Activated CD4-positive, CD25-positive, alpha-beta regulatory T cell treated with anti-CD3 and anti-CD28 coated beads, Interleukin-2, amount 50 U/mL, for 72 hours (primary cell): ENCODE data around the gene GABRA5.
"Not testable (repeated sequence)": the region's sequence is repeated elsewhere in the genome, so short reads cannot be mapped to it uniquely, and the experiment has no call there.

Experiments used
- DNase-seq: peaks from one replicate; pipeline ENCODE4 v3.0.0; 2021

The GABRA5 gene

GRCh38 chr15:26866298-26867199 is at the start of gene GABRA5:
Gene GABRA5, plus strand, starts transcription at chr15:26867062. Its CDS starts 2,187 bp downstream, at chr15:26869249.
- DNase-seq, result no peak

GRCh38 chr15:26831191-26831590 is 35.7 kb upstream of the GABRA5 start:
- DNase-seq, result not testable (repeated sequence)

- DNase-seq, result no peak
Measured at GRCh38 chr15:26831951-26832350, 34.9 kb upstream of the GABRA5 start.

DNA sequence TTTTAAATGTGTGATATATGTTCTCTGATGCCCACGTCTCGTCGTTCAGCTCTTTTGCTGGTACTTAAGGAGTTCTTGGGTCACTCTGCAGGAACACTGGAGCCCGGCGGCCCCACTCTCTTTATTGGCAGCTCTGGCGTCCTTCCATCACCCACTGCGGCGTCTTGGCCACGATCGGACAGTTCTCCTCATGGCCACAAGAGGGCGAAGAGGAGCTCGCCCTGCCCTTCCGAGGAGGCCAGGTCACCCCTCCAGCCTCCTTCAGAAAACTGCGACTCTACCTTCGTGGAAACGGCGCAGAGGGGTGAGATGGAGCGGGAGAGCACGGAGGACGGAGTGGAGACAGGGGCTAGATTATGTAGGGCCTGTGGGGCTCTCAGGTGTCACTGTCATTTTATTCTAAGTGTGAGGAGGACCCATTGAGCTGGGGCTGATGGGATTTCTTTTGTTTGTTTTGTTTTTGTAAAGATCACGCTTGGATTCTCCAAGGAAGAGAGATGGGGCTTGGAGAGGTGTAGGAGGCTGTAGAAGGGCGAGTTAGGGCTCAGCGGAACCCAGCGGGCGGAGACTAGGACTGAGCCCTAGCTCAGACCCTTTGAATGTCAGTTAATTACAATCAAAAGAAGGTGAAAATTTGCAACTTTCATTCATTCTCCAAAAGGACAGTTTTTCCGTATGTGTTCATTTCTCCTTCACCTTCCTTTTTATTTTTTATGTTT is 28.0 kb upstream of the GABRA5 start:
- DNase-seq, result no peak

DNA sequence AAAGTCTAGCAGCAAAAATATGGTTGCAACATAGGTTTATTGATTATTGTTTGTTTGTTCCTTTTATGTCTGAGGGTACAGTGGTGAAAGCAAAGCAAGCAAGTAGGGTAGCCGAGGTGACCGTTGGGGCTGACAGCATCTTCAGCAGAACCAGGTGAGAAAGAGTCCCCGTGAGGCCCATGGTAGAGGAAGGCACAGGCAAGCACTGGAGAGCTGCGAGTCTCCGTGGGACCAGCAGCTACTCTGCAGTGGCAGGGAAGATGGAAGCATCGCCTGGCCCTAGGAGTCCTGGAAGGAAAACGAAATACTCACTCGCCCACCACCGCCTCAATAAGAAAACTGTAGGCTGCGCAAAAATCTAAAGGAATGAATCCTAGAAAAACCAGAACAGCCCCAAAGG is 25.3 kb upstream of the GABRA5 start:
- no peak for DNase-seq

DNA sequence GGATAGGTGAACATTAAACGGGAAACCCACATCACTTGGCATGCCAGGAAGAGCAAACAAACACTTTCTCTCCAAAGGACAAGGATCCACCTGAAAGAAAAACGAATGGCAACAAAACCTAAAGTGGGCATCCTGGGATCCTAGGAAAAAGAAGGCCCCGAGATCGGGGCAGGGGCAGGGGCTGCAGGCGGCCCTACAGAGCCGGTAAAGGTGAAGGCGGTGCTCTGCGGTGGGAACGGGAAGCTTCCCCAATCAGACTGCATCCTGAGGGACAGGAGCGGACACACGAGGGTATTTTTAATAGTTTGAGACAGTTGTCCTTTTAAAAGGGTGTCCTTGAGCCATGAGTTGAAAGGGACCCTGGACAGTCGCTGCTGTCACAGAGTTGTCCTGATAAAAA is 24.9 kb upstream of the GABRA5 start:
- DNase-seq, result no peak

- DNase-seq, result no peak
Measured at GRCh38 chr15:26842391-26842790, 24.5 kb upstream of the GABRA5 start.

- no peak for DNase-seq
Measured at GRCh38 chr15:26844901-26845300, 22.0 kb upstream of the GABRA5 start.

GRCh38 chr15:26848498-26848897 is 18.4 kb upstream of the GABRA5 start:
- DNase-seq, result no peak

DNA sequence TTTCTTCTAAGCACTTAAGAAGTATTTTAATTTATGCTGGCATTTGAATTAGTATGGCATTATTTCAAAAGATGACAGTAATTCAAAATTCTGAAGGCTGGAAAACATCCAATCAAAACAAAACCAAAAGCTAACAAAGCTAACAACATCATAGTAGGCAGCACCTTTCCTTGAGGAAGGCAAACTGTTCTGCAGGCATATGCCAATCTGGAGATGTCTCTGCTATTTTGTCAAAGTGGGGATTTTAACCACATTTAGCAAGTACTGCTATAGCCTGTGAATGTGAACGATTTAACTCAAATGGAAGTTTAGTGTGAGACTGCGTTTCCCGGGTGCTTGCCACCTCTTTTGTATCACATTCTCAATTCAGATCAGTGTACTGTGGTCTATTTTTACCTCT is 16.7 kb upstream of the GABRA5 start:
- no peak for DNase-seq

GRCh38 chr15:26852980-26853379 is 13.9 kb upstream of the GABRA5 start:
- DNase-seq, result no peak

DNA sequence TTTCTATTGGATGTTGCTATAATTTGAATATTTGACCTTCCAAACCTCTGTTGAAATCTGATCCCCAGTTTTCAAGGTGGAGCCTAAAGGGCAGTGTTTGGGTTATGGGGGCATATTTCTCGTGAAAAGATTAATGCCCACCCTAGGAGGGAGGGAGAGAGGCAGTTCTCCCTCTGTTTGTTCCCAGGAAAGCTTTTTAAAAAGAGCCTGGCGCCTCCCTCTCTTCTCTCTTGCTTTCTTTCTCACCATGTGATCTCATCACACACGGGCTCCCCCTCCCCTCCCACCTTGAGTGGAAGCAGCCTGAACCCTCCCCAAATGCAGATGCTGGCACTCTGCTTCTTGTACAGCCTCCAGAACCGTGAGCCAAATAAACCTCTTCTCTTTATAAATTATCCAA is 12.4 kb upstream of the GABRA5 start:
- no peak for DNase-seq

GRCh38 chr15:26864664-26865191 is 2.1 kb upstream of the GABRA5 start:
- DNase-seq, result no peak

- DNase-seq, result no peak
Measured at GRCh38 chr15:26867200-26868007, 542 bp downstream of the GABRA5 start.

DNA sequence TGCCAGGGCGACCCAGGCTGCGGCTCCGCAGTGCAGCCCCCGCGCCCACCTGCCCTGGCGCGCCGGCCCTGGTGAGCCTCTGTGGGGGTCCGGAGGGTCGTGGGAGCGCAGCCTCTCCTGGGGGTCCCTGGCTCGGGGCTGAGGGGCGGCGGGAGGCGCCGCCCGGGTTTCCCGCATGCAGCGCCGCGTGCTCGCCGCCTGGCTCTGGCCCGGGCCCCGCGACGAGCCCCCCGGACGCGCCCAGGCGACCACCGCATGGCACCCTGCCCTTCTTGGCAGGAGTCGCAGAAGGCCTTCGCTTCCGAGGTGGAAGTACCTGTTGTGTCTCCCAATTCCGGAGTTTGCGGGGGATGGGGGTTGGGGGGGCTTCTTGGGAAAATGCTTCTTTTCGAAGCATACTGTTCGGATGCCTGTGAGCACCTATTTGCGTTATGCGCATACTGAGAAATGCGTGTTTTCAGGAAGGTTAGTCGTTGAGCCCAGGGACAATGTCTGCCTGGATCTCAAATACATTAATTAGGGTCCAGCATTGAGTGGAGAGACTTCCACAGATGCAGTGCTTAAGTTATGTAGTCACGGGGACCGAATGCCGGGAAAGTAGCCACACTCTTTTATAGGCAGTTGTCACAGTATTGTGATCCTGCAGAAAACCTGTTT is 1.3 kb downstream of the GABRA5 start:
- no peak for DNase-seq

DNA sequence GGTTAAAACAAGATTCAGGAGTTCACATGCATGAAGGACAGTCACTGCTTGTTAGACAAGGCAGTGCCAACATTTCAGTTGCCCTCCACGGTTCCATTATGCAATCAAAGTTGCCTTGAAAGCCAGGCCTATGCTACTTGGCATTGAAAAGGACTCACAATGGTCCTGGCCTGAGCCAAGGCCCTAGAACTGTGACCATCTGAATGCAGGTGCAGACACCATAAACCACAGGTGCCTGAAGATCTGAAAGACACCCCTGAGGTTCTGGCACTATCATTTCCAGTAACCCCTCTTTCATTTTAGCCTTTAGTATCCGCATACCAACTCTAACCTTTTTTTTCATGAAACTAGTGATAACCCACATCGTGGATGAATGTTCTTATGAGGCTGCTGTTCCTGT is 2.8 kb downstream of the GABRA5 start:
- DNase-seq, result no peak

- no peak for DNase-seq
Measured at GRCh38 chr15:26870346-26870745, 3.5 kb downstream of the GABRA5 start.

- DNase-seq, result no peak
Measured at GRCh38 chr15:26872206-26872605, 5.3 kb downstream of the GABRA5 start.

GRCh38 chr15:26873846-26874245 is 7.0 kb downstream of the GABRA5 start:
- DNase-seq, result no peak

GRCh38 chr15:26874774-26875475 is 8.1 kb downstream of the GABRA5 start:
- DNase-seq, result no peak

- no peak for DNase-seq
Measured at GRCh38 chr15:26875476-26875850, 8.6 kb downstream of the GABRA5 start.

- DNase-seq, result no peak
Measured at GRCh38 chr15:26877831-26878230, 11.0 kb downstream of the GABRA5 start.
